HG02973 (cell line): Measurements from ENCODE around the gene GEN1.
A peak's percentile ranks its signal among the peaks of the same experiment; 100 is the strongest.
"Not testable (repeated sequence)": the region's sequence is repeated elsewhere in the genome, so short reads cannot be mapped to it uniquely, and the experiment has no call there.

ENCODE experiments used
- ATAC-seq: cut with Tn5 transposase; IDR thresholded peaks from one replicate; pipeline ENCODE4 v1.9.1; 2021; ENCODE audit warnings: moderate library complexity; ENCODE audit not compliant: unreplicated experiment

GEN1 gene

DNA sequence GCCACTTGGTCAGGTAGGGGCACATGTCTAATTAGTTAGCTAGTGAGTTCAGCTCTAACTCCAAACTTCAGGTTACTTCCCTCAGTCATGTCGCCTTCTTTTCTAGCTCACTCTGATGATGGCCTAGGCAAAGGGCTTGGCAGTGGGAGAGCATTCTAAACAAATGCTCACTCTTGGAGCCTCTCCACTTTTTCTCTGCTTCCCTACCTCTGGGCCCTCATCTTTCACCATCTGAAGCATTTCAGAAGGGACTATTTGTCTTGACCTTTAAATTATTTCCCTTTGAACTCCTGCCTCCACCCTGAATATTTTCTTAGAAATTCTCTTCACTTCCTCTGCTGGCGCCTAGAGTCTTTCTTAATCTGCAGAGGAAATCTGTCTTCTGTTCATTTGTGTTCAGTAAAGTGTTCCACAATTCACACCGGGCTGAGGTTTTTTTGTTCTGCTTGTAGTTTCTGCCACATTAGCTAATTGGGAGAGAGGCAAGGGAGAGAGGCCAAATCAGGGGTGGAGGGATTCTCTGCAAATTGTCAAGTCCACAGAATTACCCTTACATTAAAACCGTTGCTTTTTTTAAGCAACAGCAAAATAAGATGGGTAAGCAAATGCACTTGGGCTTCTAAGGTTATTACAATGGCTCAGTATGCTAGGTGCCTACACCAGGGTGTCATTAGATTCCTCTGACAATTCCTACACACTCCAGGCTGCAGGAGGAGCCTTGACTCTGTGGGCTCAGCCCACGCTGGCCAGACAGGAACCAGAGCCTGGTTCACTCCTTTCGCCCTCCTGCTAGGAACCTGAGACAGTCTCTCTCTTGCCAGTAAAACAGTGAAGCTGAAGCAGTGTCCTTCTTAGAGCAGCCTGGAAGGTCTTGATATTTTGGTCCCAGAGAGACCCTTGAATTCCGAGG, 67.9 kb downstream of the GEN1 start:
- ATAC-seq = peak; percentile 25

GRCh38 chr2:17822445-17823117, 68.6 kb downstream of the GEN1 start:
- ATAC-seq = peak; percentile 49

GRCh38 chr2:17823646-17824045, 69.7 kb downstream of the GEN1 start:
- ATAC-seq = not testable (repeated sequence)

- ATAC-seq = no peak
These were observed 73.4 kb downstream of the GEN1 start for GRCh38 chr2:17827316-17827715.

GRCh38 chr2:17827785-17828184, 73.8 kb downstream of the GEN1 start:
- no peak for ATAC-seq

GRCh38 chr2:17830053-17831034, 76.4 kb downstream of the GEN1 start:
- ATAC-seq = peak; percentile 91

DNA sequence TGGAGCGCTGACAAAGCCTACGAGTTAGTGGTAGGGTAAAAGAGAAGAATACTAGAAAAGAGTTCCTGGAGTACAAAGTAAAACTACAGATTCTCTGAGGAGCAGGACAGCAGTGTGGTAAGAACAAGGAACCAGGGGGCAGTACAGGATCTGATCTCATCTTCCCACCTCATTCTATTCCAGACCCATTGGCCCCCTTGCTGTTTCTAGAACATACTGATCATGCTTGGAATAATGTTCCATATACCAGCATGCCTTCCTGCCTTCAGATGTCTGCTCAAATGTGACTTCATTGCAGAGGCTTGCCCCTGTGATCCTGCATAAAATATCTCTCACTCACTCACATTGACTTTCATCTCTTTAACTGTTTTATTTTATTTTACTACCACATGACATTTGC, 81.6 kb downstream of the GEN1 start:
- ATAC-seq = no peak
